NT2/D1 (cell line): ENCODE data around the gene MTREX.

Experiments
- SUZ12 ChIP-seq: IDR thresholded peaks from 2 replicates; pipeline ENCODE4 v1.6.1; 2011; ENCODE audit not compliant: insufficient read length, insufficient read depth; ENCODE audit errors: extremely low read depth
- YY1 ChIP-seq: IDR thresholded peaks from 2 replicates; pipeline ENCODE4 v1.6.1; 2011; ENCODE audit not compliant: insufficient read length, insufficient read depth
- ZNF274 ChIP-seq: IDR thresholded peaks from 2 replicates; pipeline ENCODE4 v1.6.1; 2011; ENCODE audit warnings: mild to moderate bottlenecking, low read depth, low read length

DNA sequence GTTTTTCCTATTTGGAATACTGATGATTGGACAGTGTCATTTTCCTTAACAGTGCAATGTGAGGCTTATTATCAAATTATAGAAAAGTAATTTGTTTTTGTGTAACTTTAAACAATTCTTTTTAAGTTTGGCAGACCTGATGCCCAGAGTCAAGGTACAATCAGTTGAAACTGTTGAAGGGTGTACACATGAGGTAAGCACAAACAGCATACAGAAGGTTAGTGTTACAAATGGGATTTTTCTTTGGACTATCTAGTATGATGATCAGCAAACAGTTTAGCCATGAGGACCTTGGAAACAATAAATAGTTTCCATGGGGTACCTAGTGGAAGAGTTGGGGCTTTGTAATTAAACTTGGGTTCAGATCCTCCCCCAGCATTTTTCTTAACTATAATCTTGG lies 16.2 kb downstream of the MTREX start:
- TF ChIP-seq SUZ12 (no peak), ZNF274 (no peak), YY1 (no peak)
